ENCODE measurements around the gene IL34. TPM values are rescaled to one million over a fixed set of nuclear protein-coding genes. Genes with fewer than 3 reads are reported as not detected.

The IL34 gene
- total RNA-seq, 1 experiment from 2014 or later = not detected

GRCh38 chr16:70701036-70701435, 54.7 kb downstream of the IL34 start:
- ChIA-PET CTCF (no interaction called here), RAD21 (ENCODE audit: low non-redundant PET in 1 of 2, low total read pairs in 2 of 2, uncharacterized antibody in 2 of 2, unreplicated experiment in 2 of 2) (no interaction called here)
- H3K4me1 ChIP-seq (ENCODE audit: control insufficient read depth in 1 of 2, insufficient read depth in 2 of 2, low read length in 2 of 2) = peaks cover 18 to 43% of the 10 kb centered on the region in 2 experiments

More at GRCh38 chr16:70701036-70701435, 54.7 kb downstream of the IL34 start:
- Histone ChIP-seq H3K9me2 (ENCODE audit: insufficient read depth) (no peaks in the 10 kb centered on the region), H3K9ac (ENCODE audit: low read length) (no peak overlapping the region), H3K4me2 (ENCODE audit: low read length) (no peak overlapping the region), H4K20me1 (ENCODE audit: insufficient read depth) (no peaks in the 10 kb centered on the region), H3K36me3 (ENCODE audit: control insufficient read depth in 1 of 2, insufficient read depth in 2 of 2, low read length in 2 of 2) (no peaks in the 10 kb centered on the region), H3K79me2 (ENCODE audit: insufficient read depth, low read length) (no peaks in the 10 kb centered on the region), H3K27me3 (ENCODE audit: insufficient read depth, low read length) (no peaks in the 10 kb centered on the region), H2AFZ (ENCODE audit: low read depth, low read length, poor library complexity, severe bottlenecking) (no peak overlapping the region), H3K9me3 (ENCODE audit: control insufficient read depth in 1 of 2, insufficient read depth in 1 of 2, low read depth in 1 of 2, low read length in 2 of 2) (no peaks in the 10 kb centered on the region), H3K27ac (ENCODE audit: low read depth, low read length) (no peak overlapping the region), H3K4me3 (replicated peaks in 1 of 2; ENCODE audit: low read depth in 1 of 2, low read length in 2 of 2) (no peak overlapping the region)
- TF ChIP-seq CTCF (IDR thresholded peaks at IDR 0.05 in 2 of 3, conservative IDR thresholded peaks at IDR 0.05 in 1 of 3; ENCODE audit: borderline replicate concordance in 1 of 3, insufficient read depth in 1 of 3, low read depth in 2 of 3, low read length in 2 of 3) (no peak), SP1 (IDR thresholded peaks at IDR 0.05; ENCODE audit: low read depth) (no peak), CBX3 (IDR thresholded peaks at IDR 0.05; ENCODE audit: low read depth) (no peak), EZH2 (IDR thresholded peaks at IDR 0.05) (no peak), POLR2AphosphoS5 (IDR thresholded peaks at IDR 0.05; ENCODE audit: low read depth, low read length) (no peak), CEBPB (IDR thresholded peaks at IDR 0.05; ENCODE audit: low read depth) (no peak), REST (IDR thresholded peaks at IDR 0.05; ENCODE audit: low read depth) (no peak), ZFX (IDR thresholded peaks at IDR 0.05) (no peak), MAX (IDR thresholded peaks at IDR 0.05) (no peak), EGR1 (IDR thresholded peaks at IDR 0.05; ENCODE audit: low read depth) (no peak), ZBTB33 (IDR thresholded peaks at IDR 0.05; ENCODE audit: extremely low read depth, insufficient replicate concordance, low read length) (no peak), YY1 (IDR thresholded peaks at IDR 0.05; ENCODE audit: extremely low read depth, insufficient replicate concordance, low read depth, low read length) (no peak), ATF3 (IDR thresholded peaks at IDR 0.05) (no peak), ZNF274 (IDR thresholded peaks at IDR 0.05; ENCODE audit: low read depth, low read length) (no peak), RAD21 (IDR thresholded peaks at IDR 0.05; ENCODE audit: low read depth) (no peak), SRF (IDR thresholded peaks at IDR 0.05; ENCODE audit: low read depth) (no peak), EZH2phosphoT487 (IDR thresholded peaks at IDR 0.05; ENCODE audit: borderline replicate concordance) (no peak), POLR2A (IDR thresholded peaks at IDR 0.05; ENCODE audit: borderline replicate concordance, extremely low read depth, insufficient read depth, insufficient read length) (no peak), TCF7L2 (IDR thresholded peaks at IDR 0.05; ENCODE audit: borderline replicate concordance, extremely low read depth, insufficient read depth, insufficient read length) (no peak)
- intact Hi-C loops (cut with micrococcal nuclease) = no loop called here
- no peak for ATAC-seq
- BruUV-seq (replicated peaks) = no TSS peak
- DNase-seq (ENCODE audit: low read depth, low spot score) = no peak
- POLR2A ChIA-PET = no interaction called here

Measured in HCT116 (cell line).